K562 (cell line): ENCODE measurements around the gene ADAM33. TPM values are rescaled to one million over a fixed set of nuclear protein-coding genes. Genes with fewer than 3 reads are reported as not detected.

Experiments used
- ATAC-seq: fragments of 200-7000 bp; cut with Tn5 transposase; 3 replicates; pipeline ENCODE4 v1.9.1; 2020; ENCODE audit warnings: moderate library complexity
- BruUV-seq: library from RNA; stranded (reverse); fragments of 400-500 nt; replicated peaks from 2 replicates; lab custom pipeline; 2021; lab: Mats Ljungman, UMichigan
- CTCF ChIA-PET: fragments of 300-600 bp; formaldehyde crosslinking; extraction: SDS; loops from one replicate; lab custom pipeline; 2021; ENCODE audit warnings: low intra/inter-chr PET ratio; lab: Yijun Ruan, JAX
- POLR2A ChIA-PET: fragments of 300-600, 350-650 bp; sonication (Branson Sonifier 250); formaldehyde crosslinking; extraction: SDS; loops from one replicate; lab custom pipeline; 2021; ENCODE audit warnings: antibody characterized with exemption, inconsistent platforms; lab: Yijun Ruan, JAX
- DNase-seq, 4 experiments: peaks; one replicate each; pipeline versions ENCODE4 v3.0.0 to v3.0.0-alpha.2; 2011 to 2018; ENCODE audit warnings: low spot score in 3 of 4, mixed read lengths in 3 of 4; ENCODE audit errors: extremely low read depth in 1 of 4
- FAIRE-seq: peaks from 2 replicates; lab custom pipeline; 2011; peaks lifted over from hg19 to GRCh38; lab: Jason Lieb, UNC
- H2AFZ ChIP-seq: 2 replicates; pipeline ENCODE4 v1.6.0; 2011; ENCODE audit warnings: low read depth, low read length, control low read depth, inconsistent platforms
- H3K27ac ChIP-seq: fragments of 200-600 bp; 3 replicates; pipeline ENCODE4 v1.8.0; 2011; ENCODE audit warnings: low read depth, mild to moderate bottlenecking, control low read depth, inconsistent platforms, low read length, moderate library complexity, mixed read lengths; ENCODE audit errors: extremely low read depth
- H3K27me3 ChIP-seq, 2 experiments: fragments of 300-600 bp in 1 of 2; 2 replicates in 1 of 2; 3 replicates in 1 of 2; pipeline versions ENCODE4 v1.6.0 to v1.8.0; 2011; ENCODE audit warnings: inconsistent platforms in 2 of 2, low read length in 2 of 2, mild to moderate bottlenecking in 1 of 2, mixed read lengths in 1 of 2, moderate library complexity in 1 of 2; ENCODE audit not compliant: control insufficient read depth in 2 of 2, insufficient read depth in 2 of 2
- H3K36me3 ChIP-seq: fragments of 300-600 bp; 3 replicates; pipeline ENCODE4 v1.8.0; 2011; ENCODE audit warnings: mild to moderate bottlenecking, low read length, inconsistent platforms; ENCODE audit not compliant: control insufficient read depth, insufficient read depth
- H3K4me1 ChIP-seq, 2 experiments: fragments of 200-600 bp in 1 of 2; replicated peaks in 1 of 2; 2 replicates in 1 of 2; 3 replicates in 1 of 2; pipeline versions ENCODE4 v1.5.1 to v1.8.0; 2011; ENCODE audit warnings: inconsistent platforms in 2 of 2, low read length in 2 of 2, mild to moderate bottlenecking in 1 of 2, mixed read lengths in 1 of 2, moderate library complexity in 1 of 2; ENCODE audit not compliant: control insufficient read depth in 2 of 2, insufficient read depth in 2 of 2
- H3K4me2 ChIP-seq: 2 replicates; pipeline ENCODE4 v1.6.1; 2011; ENCODE audit warnings: low read length, control low read depth, inconsistent platforms, mixed read lengths; ENCODE audit not compliant: insufficient read depth
- H3K4me3 ChIP-seq: fragments of 200-600 bp; sonication (generic), shearing (Covaris generic); 2 replicates; pipeline ENCODE4 v1.5.1; 2016; ENCODE audit warnings: control low read depth, inconsistent platforms
- H3K79me2 ChIP-seq: fragments of 200-600 bp; 3 replicates; pipeline ENCODE4 v1.8.0; 2011; ENCODE audit warnings: low read length, inconsistent platforms; ENCODE audit not compliant: control insufficient read depth, insufficient read depth
- H3K9ac ChIP-seq, 2 experiments: 2 replicates each; pipeline versions ENCODE4 v1.6.0 to v1.6.1; 2011; ENCODE audit warnings: low read depth in 2 of 2, low read length in 2 of 2, control low read depth in 1 of 2, inconsistent platforms in 1 of 2, mild to moderate bottlenecking in 1 of 2, mixed read lengths in 1 of 2; ENCODE audit not compliant: insufficient read depth in 1 of 2
- H3K9me1 ChIP-seq: one replicate; pipeline ENCODE4 v1.6.0; 2011; ENCODE audit warnings: inconsistent platforms, mild to moderate bottlenecking, low read length, moderate library complexity; ENCODE audit not compliant: control insufficient read depth, insufficient read depth
- H3K9me3 ChIP-seq: replicated peaks from 2 replicates; pipeline ENCODE4 v1.5.1; 2011; ENCODE audit warnings: low read depth, low read length, inconsistent platforms; ENCODE audit not compliant: control insufficient read depth, insufficient read depth
- H4K20me1 ChIP-seq: replicated peaks from 2 replicates; pipeline ENCODE4 v1.6.1; 2011; ENCODE audit warnings: low read length, inconsistent platforms, mixed read lengths; ENCODE audit not compliant: control insufficient read depth, insufficient read depth
- ARID2 ChIP-seq: fragments of 450-650 bp; IDR thresholded peaks from 2 replicates; pipeline ENCODE4 v1.6.1; 2017; ENCODE audit warnings: antibody characterized with exemption, mild to moderate bottlenecking
- BRCA1 ChIP-seq, 2 experiments: fragments of 450-650 bp in 1 of 2; sonication (generic) in 1 of 2; formaldehyde crosslinking in 1 of 2; IDR thresholded peaks; 2 replicates each; pipeline versions ENCODE4 v1.5.0 to v1.6.1; 2017 to 2020; ENCODE audit warnings: mild to moderate bottlenecking in 1 of 2, missing genetic modification reagents in 1 of 2
- CBFB ChIP-seq: sonication (generic); formaldehyde crosslinking; IDR thresholded peaks from 2 replicates; pipeline ENCODE4 v1.4.0; 2020; ENCODE audit warnings: mild to moderate bottlenecking, missing genetic modification reagents
- ETV6 ChIP-seq, 3 experiments: fragments of 150-350 bp in 1 of 3; sonication (generic) in 1 of 3; formaldehyde crosslinking in 1 of 3; IDR thresholded peaks; 2 replicates each; pipeline versions ENCODE4 v1.6.1 to v1.8.0; 2014 to 2022; ENCODE audit warnings: borderline replicate concordance in 2 of 3, low read depth in 2 of 3, antibody characterized with exemption in 1 of 3, low read length in 1 of 3, mild to moderate bottlenecking in 1 of 3, missing genetic modification reagents in 1 of 3
- FOXM1 ChIP-seq, 2 experiments: fragments of 450-650 bp in 1 of 2; sonication (generic) in 1 of 2; formaldehyde crosslinking in 1 of 2; IDR thresholded peaks; 2 replicates each; pipeline versions ENCODE4 v1.6.1 to v1.9.0; 2017 to 2022; ENCODE audit warnings: low read depth in 2 of 2, mild to moderate bottlenecking in 2 of 2, missing genetic modification reagents in 1 of 2, moderate library complexity in 1 of 2
- RNF2 ChIP-seq: sonication (generic); IDR thresholded peaks from 2 replicates; pipeline ENCODE4 v1.6.1; 2016
- TRIM28 ChIP-seq: fragments of 450-650 bp; IDR thresholded peaks from 2 replicates; pipeline ENCODE4 v1.6.1; 2017
- VEZF1 ChIP-seq: fragments of 200-800 bp; sonication (Bioruptor generic); IDR thresholded peaks from 2 replicates; pipeline ENCODE4 v1.6.1; 2017; ENCODE audit warnings: missing genetic modification characterization, missing compliant biosample characterization
- ZSCAN29 ChIP-seq: fragments of 450-650 bp; IDR thresholded peaks from 2 replicates; pipeline ENCODE4 v1.6.1; 2017
- WGBS: fragments of 100-300 bp; shearing (Covaris generic); methylation state at CpG from one replicate; pipeline ENCODE4 v1.1.6; 2016; ENCODE audit warnings: low coverage, mixed read lengths; ENCODE audit not compliant: insufficient coverage; ENCODE audit errors: missing lambda C conversion rate; 5-methylcytosine and 5-hydroxymethylcytosine counted together
- in situ Hi-C: fragments of 300-500 bp; cut with MboI; formaldehyde crosslinking; loops from 4 replicates; pipeline ENCODE4 v1.15.0; 2018; ENCODE audit warnings: inconsistent platforms, mixed read lengths
- intact Hi-C: fragments of 100-400 bp; cut with micrococcal nuclease; formaldehyde crosslinking; loops from 2 replicates; pipeline ENCODE4 v1.14.2; 2022
- polyA plus RNA-seq, 8 experiments: library from polyadenylated mRNA; depleted of rRNA in 4 of 8; stranded (reverse) in 5 of 8; unstranded in 3 of 8; fragments of >200 nt; fragmentation: Nextera tagmentation in 2 of 8; fragmentation: Illumina TruSeq in 1 of 8; extraction: Ambion mirVana in 2 of 8; extraction: Trizol in 1 of 8; gene quantifications; 2 replicates each; pipeline versions ENCODE4 v1.2.1 to v1.2.3, GENCODE V29; 2011 to 2014; ENCODE audit warnings: inconsistent platforms in 1 of 8, missing spikeins in 1 of 8
- total RNA-seq, 7 experiments: library from RNA; depleted of rRNA in 6 of 7; stranded (reverse); fragments of >200 nt in 6 of 7; fragmentation: Illumina TruSeq in 2 of 7; extraction: Trizol in 2 of 7; gene quantifications; 2 replicates each; pipeline versions ENCODE4 v1.2.1 to v1.2.3, GENCODE V29; 2011 to 2021; ENCODE audit warnings: low replicate concordance in 1 of 7
- TF ChIP-seq, protein P1 (sequence below): fragments of 200-800 bp; sonication (Bioruptor generic); IDR thresholded peaks from 2 replicates; pipeline ENCODE4 v1.6.1; 2016; ENCODE audit warnings: missing genetic modification characterization, missing compliant biosample characterization

ADAM33 gene
- total and polyA plus RNA-seq, 9 of the 15 experiments (the other 6 are each of a cell fraction or from before 2014, with no cell fraction given): not detected

- H3K27ac ChIP-seq: no peak overlapping the region
- in situ Hi-C loops: no loop called here
- no peak overlapping the region for H2AFZ ChIP-seq
- no peak overlapping the region for H3K4me2 ChIP-seq
- no peak for ATAC-seq
- H3K9me1 ChIP-seq: no peaks in the 10 kb centered on the region
- no peaks in the 10 kb centered on the region for H4K20me1 ChIP-seq
- WGBS: 6% methylated on average over 2 of the region's 2 CpGs
- H3K27me3 ChIP-seq: peaks cover 0 to 5% of the 10 kb centered on the region in 2 experiments; a peak in 1 of 5 replicates
- TF ChIP-seq BRCA1 (IDR thresholded peaks at IDR 0.05) (no peak), BRCA1 (CRISPR knock-in tag; IDR thresholded peaks at IDR 0.05) (no peak), FOXM1 (IDR thresholded peaks at IDR 0.05; ENCODE audit: low read depth) (no peak), FOXM1 (CRISPR knock-in tag; IDR thresholded peaks at IDR 0.05; ENCODE audit: low read depth) (no peak), TRIM28 (no peak), RNF2 (no peak), VEZF1 (CRISPR knock-in tag) (no peak), ARID2 (no peak), CBFB (CRISPR knock-in tag) (no peak), ZSCAN29 (no peak), ETV6 (IDR thresholded peaks at IDR 0.05; ENCODE audit: borderline replicate concordance in 1 of 2, low read depth in 2 of 2, low read length in 1 of 2) (no peak), ETV6 (CRISPR knock-in tag; IDR thresholded peaks at IDR 0.05; ENCODE audit: borderline replicate concordance) (no peak)
- TF ChIP-seq, protein P1, sequence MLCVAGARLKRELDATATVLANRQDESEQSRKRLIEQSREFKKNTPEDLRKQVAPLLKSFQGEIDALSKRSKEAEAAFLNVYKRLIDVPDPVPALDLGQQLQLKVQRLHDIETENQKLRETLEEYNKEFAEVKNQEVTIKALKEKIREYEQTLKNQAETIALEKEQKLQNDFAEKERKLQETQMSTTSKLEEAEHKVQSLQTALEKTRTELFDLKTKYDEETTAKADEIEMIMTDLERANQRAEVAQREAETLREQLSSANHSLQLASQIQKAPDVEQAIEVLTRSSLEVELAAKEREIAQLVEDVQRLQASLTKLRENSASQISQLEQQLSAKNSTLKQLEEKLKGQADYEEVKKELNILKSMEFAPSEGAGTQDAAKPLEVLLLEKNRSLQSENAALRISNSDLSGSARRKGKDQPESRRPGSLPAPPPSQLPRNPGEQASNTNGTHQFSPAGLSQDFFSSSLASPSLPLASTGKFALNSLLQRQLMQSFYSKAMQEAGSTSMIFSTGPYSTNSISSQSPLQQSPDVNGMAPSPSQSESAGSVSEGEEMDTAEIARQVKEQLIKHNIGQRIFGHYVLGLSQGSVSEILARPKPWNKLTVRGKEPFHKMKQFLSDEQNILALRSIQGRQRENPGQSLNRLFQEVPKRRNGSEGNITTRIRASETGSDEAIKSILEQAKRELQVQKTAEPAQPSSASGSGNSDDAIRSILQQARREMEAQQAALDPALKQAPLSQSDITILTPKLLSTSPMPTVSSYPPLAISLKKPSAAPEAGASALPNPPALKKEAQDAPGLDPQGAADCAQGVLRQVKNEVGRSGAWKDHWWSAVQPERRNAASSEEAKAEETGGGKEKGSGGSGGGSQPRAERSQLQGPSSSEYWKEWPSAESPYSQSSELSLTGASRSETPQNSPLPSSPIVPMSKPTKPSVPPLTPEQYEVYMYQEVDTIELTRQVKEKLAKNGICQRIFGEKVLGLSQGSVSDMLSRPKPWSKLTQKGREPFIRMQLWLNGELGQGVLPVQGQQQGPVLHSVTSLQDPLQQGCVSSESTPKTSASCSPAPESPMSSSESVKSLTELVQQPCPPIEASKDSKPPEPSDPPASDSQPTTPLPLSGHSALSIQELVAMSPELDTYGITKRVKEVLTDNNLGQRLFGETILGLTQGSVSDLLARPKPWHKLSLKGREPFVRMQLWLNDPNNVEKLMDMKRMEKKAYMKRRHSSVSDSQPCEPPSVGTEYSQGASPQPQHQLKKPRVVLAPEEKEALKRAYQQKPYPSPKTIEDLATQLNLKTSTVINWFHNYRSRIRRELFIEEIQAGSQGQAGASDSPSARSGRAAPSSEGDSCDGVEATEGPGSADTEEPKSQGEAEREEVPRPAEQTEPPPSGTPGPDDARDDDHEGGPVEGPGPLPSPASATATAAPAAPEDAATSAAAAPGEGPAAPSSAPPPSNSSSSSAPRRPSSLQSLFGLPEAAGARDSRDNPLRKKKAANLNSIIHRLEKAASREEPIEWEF (CRISPR knock-in tag): no peak
- TF ChIP-seq, all 486 proteins: peak for 0
- intact Hi-C loops: no loop called here
- FAIRE-seq (no peak), DNase-seq (no peak)
- peaks cover 0 to 3% of the 10 kb centered on the region in 2 experiments; a peak in 3 of 5 replicates for H3K4me1 ChIP-seq
- H3K4me3 ChIP-seq: no peak overlapping the region
- CTCF ChIA-PET: no interaction called here
- no TSS peak for BruUV-seq
- no peak overlapping the region for H3K9ac ChIP-seq
- no peaks in the 10 kb centered on the region for H3K36me3 ChIP-seq
- H3K79me2 ChIP-seq: no peaks in the 10 kb centered on the region
- POLR2A ChIA-PET: no interaction called here
- H3K9me3 ChIP-seq: no peaks in the 10 kb centered on the region
Measured at GRCh38 chr20:3720068-3720467, 38.3 kb upstream of the ADAM33 start.
